Measurements from ENCODE around the gene CABLES1. TPM values are rescaled to one million over a fixed set of nuclear protein-coding genes. Genes with fewer than 3 reads are reported as not detected.

The CABLES1 gene
- total RNA-seq, 1 experiment from 2014 or later = 66.4 TPM

GRCh38 chr18:23201741-23202140 is 66.5 kb downstream of the CABLES1 start:
- no peaks in the 10 kb centered on the region for H3K9me3 ChIP-seq (ENCODE audit: control insufficient read depth, insufficient read depth, low read depth, low read length)
- no peak for TF ChIP-seq REST (IDR thresholded peaks at IDR 0.05; ENCODE audit: insufficient read depth in 1 of 2, low read depth in 2 of 2, low read length in 1 of 2)
- no peak for TF ChIP-seq SIN3A (IDR thresholded peaks at IDR 0.05; ENCODE audit: borderline replicate concordance, insufficient read depth, low read depth, low read length)
- no peak for TF ChIP-seq TCF7L2 (IDR thresholded peaks at IDR 0.05; ENCODE audit: low read depth, low read length)
- TF ChIP-seq CTCF (IDR thresholded peaks at IDR 0.05) = no peak
- TF ChIP-seq POLR2AphosphoS5 (IDR thresholded peaks at IDR 0.05; ENCODE audit: low read depth, low read length) = no peak
- no peaks in the 10 kb centered on the region for H3K27me3 ChIP-seq (ENCODE audit: control insufficient read depth, insufficient read depth, low read length)
- H3K27ac ChIP-seq (ENCODE audit: low read length) = no peak overlapping the region
- CTCF ChIA-PET = no interaction called here
- ATAC-seq = no peak
- POLR2A ChIA-PET = interaction anchor here (0.6 kb wide), 1 partner anchor 68 kb away, joined by 6 read pairs; no protein-coding TSS in a partner anchor
- no peak overlapping the region for H3K4me3 ChIP-seq (ENCODE audit: low read depth in 2 of 2, low read length in 2 of 2)
- intact Hi-C loops (cut with micrococcal nuclease; ENCODE audit: unreplicated experiment) = no loop called here
- H3K4me1 ChIP-seq (ENCODE audit: control insufficient read depth, insufficient read depth, low read length) = no peaks in the 10 kb centered on the region
- DNase-seq (ENCODE audit: low read depth, low spot score) = no peak
- in situ Hi-C loops (cut with HindIII; ENCODE audit: low pct_unique_long_range_greater_than_20kb, low sequenced_read_pairs) = no loop called here
- no peaks in the 10 kb centered on the region for H3K36me3 ChIP-seq (ENCODE audit: control insufficient read depth, insufficient read depth, low read length)
- no TSS peak for BruUV-seq (replicated peaks)

- Histone ChIP-seq H3K27me3 (ENCODE audit: control insufficient read depth, insufficient read depth, low read length) (no peaks in the 10 kb centered on the region), H3K27ac (ENCODE audit: low read length) (no peak overlapping the region), H3K4me1 (ENCODE audit: control insufficient read depth, insufficient read depth, low read length) (no peaks in the 10 kb centered on the region), H3K9me3 (ENCODE audit: control insufficient read depth, insufficient read depth, low read depth, low read length) (no peaks in the 10 kb centered on the region), H3K36me3 (ENCODE audit: control insufficient read depth, insufficient read depth, low read length) (no peaks in the 10 kb centered on the region), H3K4me3 (ENCODE audit: low read depth in 2 of 2, low read length in 2 of 2) (no peak overlapping the region)
- BruUV-seq (replicated peaks) = no TSS peak
- no peak for TF ChIP-seq TCF7L2 (IDR thresholded peaks at IDR 0.05; ENCODE audit: low read depth, low read length)
- ChIA-PET CTCF (no interaction called here), POLR2A (no interaction called here)
- in situ Hi-C loops (cut with HindIII; ENCODE audit: low pct_unique_long_range_greater_than_20kb, low sequenced_read_pairs) (no loop called here), intact Hi-C loops (cut with micrococcal nuclease; ENCODE audit: unreplicated experiment) (no loop called here)
- DNase-seq (ENCODE audit: low read depth, low spot score) (no peak), ATAC-seq (no peak)
These were observed 68.7 kb downstream of the CABLES1 start for GRCh38 chr18:23203891-23204432.

GRCh38 chr18:23204589-23205235 is 69.4 kb downstream of the CABLES1 start:
- DNase-seq (ENCODE audit: low read depth, low spot score) = no peak
- in situ Hi-C loops (cut with HindIII; ENCODE audit: low pct_unique_long_range_greater_than_20kb, low sequenced_read_pairs) (no loop called here), intact Hi-C loops (cut with micrococcal nuclease; ENCODE audit: unreplicated experiment) (no loop called here)
- no peak for ATAC-seq
- no peak for TF ChIP-seq REST (IDR thresholded peaks at IDR 0.05; ENCODE audit: insufficient read depth in 1 of 2, low read depth in 2 of 2, low read length in 1 of 2)
- TF ChIP-seq SIN3A (IDR thresholded peaks at IDR 0.05; ENCODE audit: borderline replicate concordance, insufficient read depth, low read depth, low read length) = no peak
- no peak for TF ChIP-seq POLR2AphosphoS5 (IDR thresholded peaks at IDR 0.05; ENCODE audit: low read depth, low read length)
- no peak for TF ChIP-seq CTCF (IDR thresholded peaks at IDR 0.05)
- TF ChIP-seq TCF7L2 (IDR thresholded peaks at IDR 0.05; ENCODE audit: low read depth, low read length) = no peak
- Histone ChIP-seq H3K27ac (ENCODE audit: low read length) (no peak overlapping the region), H3K27me3 (ENCODE audit: control insufficient read depth, insufficient read depth, low read length) (no peaks in the 10 kb centered on the region), H3K4me3 (ENCODE audit: low read depth in 2 of 2, low read length in 2 of 2) (no peak overlapping the region), H3K36me3 (ENCODE audit: control insufficient read depth, insufficient read depth, low read length) (no peaks in the 10 kb centered on the region), H3K9me3 (ENCODE audit: control insufficient read depth, insufficient read depth, low read depth, low read length) (no peaks in the 10 kb centered on the region), H3K4me1 (ENCODE audit: control insufficient read depth, insufficient read depth, low read length) (no peaks in the 10 kb centered on the region)
- BruUV-seq (replicated peaks) = no TSS peak
- POLR2A ChIA-PET = no interaction called here
- CTCF ChIA-PET = no interaction called here

Data from Panc1 (cell line).